WI38 (cell line): Measurements from ENCODE around the gene HHLA2.

ENCODE experiments used
- H3K4me3 ChIP-seq: 2 replicates; pipeline ENCODE4 v1.5.1; 2011; ENCODE audit warnings: low read depth, mild to moderate bottlenecking, control low read depth, low read length
- TF ChIP-seq, protein P1 (sequence below): IDR thresholded peaks from 2 replicates; pipeline ENCODE4 v1.5.1; 2012; ENCODE audit warnings: low read depth, mild to moderate bottlenecking, control low read depth, low read length

The HHLA2 gene

DNA sequence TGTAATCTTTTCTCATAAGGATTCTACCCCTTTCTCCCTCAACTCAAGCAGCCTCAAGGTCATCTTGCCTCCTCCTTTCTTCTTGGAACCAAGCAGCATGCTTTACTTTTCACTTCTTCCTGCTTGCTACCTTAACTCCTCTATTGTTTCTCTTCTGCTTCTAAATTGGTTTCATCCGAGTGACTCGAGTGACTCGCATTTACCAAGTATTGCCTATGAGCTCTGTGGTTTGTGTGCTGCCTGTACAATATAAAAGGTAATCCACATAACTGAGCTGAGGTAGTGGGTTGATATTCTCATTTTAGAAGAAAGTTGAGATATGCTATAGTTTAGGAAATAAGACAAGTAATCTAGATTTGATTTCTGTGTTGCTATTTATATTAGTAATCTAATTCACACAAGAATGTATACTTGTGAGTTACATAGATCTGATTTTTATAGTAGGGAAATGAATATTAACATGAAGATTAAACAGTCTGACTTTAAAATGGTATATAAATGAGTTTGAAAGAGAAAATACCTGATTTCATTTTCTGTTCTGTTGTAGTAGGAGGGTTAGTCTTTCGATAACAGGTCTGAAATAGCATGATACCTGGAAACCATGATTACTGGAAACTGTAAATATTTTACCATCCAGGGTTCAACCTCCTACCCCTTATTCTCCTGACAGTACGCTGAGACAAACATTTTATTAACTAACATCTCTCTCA, 5.5 kb downstream of the HHLA2 start:
- TF ChIP-seq, protein P1, sequence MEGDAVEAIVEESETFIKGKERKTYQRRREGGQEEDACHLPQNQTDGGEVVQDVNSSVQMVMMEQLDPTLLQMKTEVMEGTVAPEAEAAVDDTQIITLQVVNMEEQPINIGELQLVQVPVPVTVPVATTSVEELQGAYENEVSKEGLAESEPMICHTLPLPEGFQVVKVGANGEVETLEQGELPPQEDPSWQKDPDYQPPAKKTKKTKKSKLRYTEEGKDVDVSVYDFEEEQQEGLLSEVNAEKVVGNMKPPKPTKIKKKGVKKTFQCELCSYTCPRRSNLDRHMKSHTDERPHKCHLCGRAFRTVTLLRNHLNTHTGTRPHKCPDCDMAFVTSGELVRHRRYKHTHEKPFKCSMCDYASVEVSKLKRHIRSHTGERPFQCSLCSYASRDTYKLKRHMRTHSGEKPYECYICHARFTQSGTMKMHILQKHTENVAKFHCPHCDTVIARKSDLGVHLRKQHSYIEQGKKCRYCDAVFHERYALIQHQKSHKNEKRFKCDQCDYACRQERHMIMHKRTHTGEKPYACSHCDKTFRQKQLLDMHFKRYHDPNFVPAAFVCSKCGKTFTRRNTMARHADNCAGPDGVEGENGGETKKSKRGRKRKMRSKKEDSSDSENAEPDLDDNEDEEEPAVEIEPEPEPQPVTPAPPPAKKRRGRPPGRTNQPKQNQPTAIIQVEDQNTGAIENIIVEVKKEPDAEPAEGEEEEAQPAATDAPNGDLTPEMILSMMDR = no peak
- H3K4me3 ChIP-seq = no peak overlapping the region

DNA sequence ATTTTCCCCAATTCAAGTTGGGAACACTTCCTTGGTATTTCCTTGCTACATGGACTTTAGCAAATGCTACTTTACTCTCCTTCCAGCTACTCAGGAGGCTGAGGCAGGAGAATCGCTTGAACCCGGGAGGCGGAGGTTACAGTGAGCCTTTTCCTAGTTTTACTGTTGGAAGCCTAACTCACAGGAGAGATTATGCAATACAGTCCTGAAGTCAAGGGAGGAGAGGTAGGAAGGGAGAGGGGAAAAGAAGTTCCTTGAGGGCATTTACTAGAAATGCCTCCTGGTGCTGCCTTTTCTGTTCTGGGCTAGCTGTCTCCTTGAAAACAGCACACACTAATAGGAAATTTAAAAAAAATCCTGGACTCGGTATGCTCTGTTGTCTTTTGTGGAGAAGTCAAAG, 6.2 kb downstream of the HHLA2 start:
- TF ChIP-seq, protein P1 = no peak
- no peak overlapping the region for H3K4me3 ChIP-seq

DNA sequence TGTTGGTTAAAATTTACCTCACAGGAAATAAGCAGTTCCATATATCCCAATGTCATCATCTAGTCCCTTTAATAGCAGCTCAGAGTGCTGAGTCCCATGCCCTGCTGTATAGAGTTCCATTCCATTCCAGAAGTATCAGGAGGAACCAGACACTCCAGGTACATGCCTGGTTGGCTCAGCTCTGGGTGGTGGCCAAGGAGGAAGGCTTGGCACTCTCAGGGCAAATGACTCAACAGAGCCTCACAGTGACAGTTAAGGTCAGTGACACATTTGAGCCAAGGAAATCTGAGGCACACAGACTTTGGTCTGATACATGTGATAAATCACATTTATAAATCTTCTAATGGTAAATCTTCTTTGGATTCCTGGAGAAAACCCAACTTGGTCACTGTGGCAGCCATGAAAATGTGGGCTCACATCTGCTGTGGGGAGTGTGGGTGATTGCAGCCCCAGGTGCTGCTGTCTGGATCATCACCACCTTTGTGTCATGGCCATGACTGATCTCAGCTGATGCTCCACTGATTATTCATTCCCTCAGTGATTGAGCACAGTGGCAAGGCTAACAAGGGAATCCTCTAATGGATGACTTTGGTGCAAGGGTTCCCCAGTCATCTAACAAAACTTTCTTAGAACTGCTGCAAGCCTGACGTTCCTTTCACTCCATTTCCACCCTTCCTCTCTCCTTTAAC, 9.3 kb downstream of the HHLA2 start:
- H3K4me3 ChIP-seq = no peak overlapping the region
- TF ChIP-seq, protein P1 = no peak

DNA sequence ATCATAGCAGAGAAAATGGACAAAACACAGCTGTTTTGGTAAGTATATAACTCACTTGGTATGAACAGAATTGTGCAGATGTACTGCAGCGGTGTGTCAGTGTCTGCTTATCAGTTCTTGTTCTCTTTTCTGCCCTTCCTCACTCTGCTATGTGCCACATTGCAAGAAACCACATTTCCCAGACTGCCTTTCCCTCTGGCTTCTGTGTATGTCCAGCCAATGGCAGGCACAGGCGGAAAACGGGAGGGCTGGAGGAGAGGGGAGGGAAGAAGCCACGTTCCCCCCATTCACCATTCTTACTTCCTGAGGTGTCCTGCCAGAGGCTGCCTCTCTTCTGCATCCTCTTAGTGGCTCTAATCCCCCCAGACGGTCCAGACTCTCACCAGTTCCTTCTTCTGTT, 15.4 kb downstream of the HHLA2 start:
- TF ChIP-seq, protein P1 = no peak
- H3K4me3 ChIP-seq = no peak overlapping the region

DNA sequence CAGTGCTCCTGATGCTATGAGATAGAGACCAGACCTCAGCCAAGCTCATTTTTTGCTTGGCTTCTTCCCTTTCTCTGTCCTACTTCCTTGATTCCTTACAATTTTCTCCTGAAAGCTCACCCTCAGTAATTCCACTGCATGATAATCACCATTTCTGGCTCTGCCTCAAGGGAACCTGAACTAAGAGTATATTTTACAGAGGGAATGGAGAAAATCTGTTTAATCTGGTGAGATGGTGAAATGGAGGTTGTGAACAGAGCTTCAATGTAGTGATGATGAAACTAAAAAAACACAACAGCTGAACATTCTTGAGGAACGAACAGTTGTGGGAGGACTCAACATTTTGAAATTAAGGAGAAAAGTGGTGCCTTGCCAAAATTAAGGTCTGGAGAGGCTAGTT, 16.3 kb downstream of the HHLA2 start:
- no peak overlapping the region for H3K4me3 ChIP-seq
- TF ChIP-seq, protein P1 = no peak

DNA sequence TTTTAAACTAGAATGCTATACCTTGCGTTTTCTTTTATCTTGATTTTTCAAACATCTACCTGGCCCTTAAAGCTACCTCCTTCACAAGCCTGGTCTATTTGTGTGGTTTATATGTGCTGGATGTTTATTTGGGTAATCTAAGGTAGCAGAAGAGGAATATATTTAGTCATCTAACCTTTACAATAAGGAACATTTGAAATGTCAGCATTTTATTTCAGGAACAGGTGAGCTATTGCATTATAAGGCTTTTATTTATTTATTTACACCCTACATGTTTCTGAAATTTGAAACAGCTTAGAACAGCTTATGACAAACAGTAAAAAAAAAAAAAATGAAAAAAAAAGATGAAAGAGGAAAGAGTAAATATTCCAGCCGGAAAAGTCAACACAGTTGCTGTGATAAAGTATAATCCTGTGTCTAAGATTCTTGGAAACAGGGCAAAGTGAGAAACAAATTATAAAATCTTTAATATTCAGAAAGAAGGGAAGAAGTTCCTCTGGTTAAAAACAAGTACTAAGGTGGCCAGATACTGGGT, 19.5 kb downstream of the HHLA2 start:
- H3K4me3 ChIP-seq = no peak overlapping the region
- TF ChIP-seq, protein P1 = no peak
